CD8-positive, alpha-beta memory T cell (primary cell): ENCODE results near the gene AGBL4. TPM values are rescaled to one million over a fixed set of nuclear protein-coding genes. Genes with fewer than 3 reads are reported as not detected.

Source experiments
- CTCF ChIA-PET: fragments of 350-600 bp; sonication (Branson Sonifier 250); formaldehyde crosslinking; loops from one replicate; lab custom pipeline; 2021; ENCODE audit warnings: antibody characterized with exemption; lab: Charles Lee
- POLR2A ChIA-PET: fragments of 350-600 bp; sonication (Branson Sonifier 250); formaldehyde crosslinking; loops from one replicate; lab custom pipeline; 2021; ENCODE audit warnings: antibody characterized with exemption; lab: Charles Lee
- DNase-seq, 5 donors: peaks; one replicate each; pipeline versions ENCODE4 v3.0.0 to v3.0.0-alpha.2; 2020 to 2022; ENCODE audit warnings: mixed read lengths in 1 of 5
- H3K27ac ChIP-seq: one replicate; pipeline ENCODE4 v1.7.0; 2013; ENCODE audit warnings: low read depth, mild to moderate bottlenecking, low read length, moderate library complexity
- H3K27me3 ChIP-seq: 2 replicates; pipeline ENCODE4 v1.7.0; 2013; ENCODE audit warnings: low read length, mild to moderate bottlenecking; ENCODE audit not compliant: insufficient read depth, poor library complexity, severe bottlenecking
- H3K36me3 ChIP-seq: 2 replicates; pipeline ENCODE4 v1.7.0; 2013; ENCODE audit warnings: mild to moderate bottlenecking, low read length, moderate library complexity; ENCODE audit not compliant: insufficient read depth
- H3K4me1 ChIP-seq: 2 replicates; pipeline ENCODE4 v1.7.0; 2013; ENCODE audit warnings: mild to moderate bottlenecking, low read length, moderate library complexity; ENCODE audit not compliant: insufficient read depth
- H3K4me3 ChIP-seq: 2 replicates; pipeline ENCODE4 v1.7.0; 2013; ENCODE audit warnings: mild to moderate bottlenecking, low read length
- H3K9me3 ChIP-seq: 2 replicates; pipeline ENCODE4 v1.7.0; 2013; ENCODE audit warnings: mild to moderate bottlenecking, low read length
- H3K27ac Mint-ChIP-seq, 8 donors: one replicate each; pipeline ENCODE4 v1.8.0; 2020 to 2021; ENCODE audit warnings: mixed read lengths in 8 of 8, mild to moderate bottlenecking in 6 of 8, inconsistent platforms in 3 of 8, moderate library complexity in 3 of 8
- H3K27me3 Mint-ChIP-seq, 2 donors: one replicate each; pipeline ENCODE4 v1.8.0; 2020 to 2021; ENCODE audit warnings: mixed read lengths in 2 of 2, mild to moderate bottlenecking in 1 of 2, moderate library complexity in 1 of 2
- H3K36me3 Mint-ChIP-seq, 3 donors: one replicate each; pipeline ENCODE4 v1.8.0; 2020 to 2021; ENCODE audit warnings: mixed read lengths in 3 of 3, inconsistent platforms in 1 of 3, mild to moderate bottlenecking in 1 of 3
- H3K4me1 Mint-ChIP-seq, 3 donors: one replicate each; pipeline ENCODE4 v1.8.0; 2020 to 2021; ENCODE audit warnings: mixed read lengths in 3 of 3, inconsistent platforms in 1 of 3, mild to moderate bottlenecking in 1 of 3
- H3K4me3 Mint-ChIP-seq, 7 donors: one replicate each; pipeline ENCODE4 v1.8.0; 2020 to 2021; ENCODE audit warnings: mixed read lengths in 7 of 7, mild to moderate bottlenecking in 6 of 7, moderate library complexity in 4 of 7, inconsistent platforms in 2 of 7
- H3K9me3 Mint-ChIP-seq, 5 donors: one replicate each; pipeline ENCODE4 v1.8.0; 2020 to 2022; ENCODE audit warnings: mixed read lengths in 5 of 5, mild to moderate bottlenecking in 3 of 5, moderate library complexity in 2 of 5, inconsistent platforms in 1 of 5
- polyA plus RNA-seq: library from polyadenylated mRNA; unstranded; fragments of 300-500 nt; fragmentation: Illumina TruSeq; gene quantifications from one replicate; pipeline ENCODE4 v1.2.3, GENCODE V29; 2021
- total RNA-seq, 2 experiments: library from RNA; stranded (reverse); gene quantifications; one replicate each; pipeline ENCODE4 v1.2.3, GENCODE V29; 2021

Gene AGBL4
- total and polyA plus RNA-seq, 3 experiments from 2014 or later: 0.22 TPM; not detected in 2

DNA sequence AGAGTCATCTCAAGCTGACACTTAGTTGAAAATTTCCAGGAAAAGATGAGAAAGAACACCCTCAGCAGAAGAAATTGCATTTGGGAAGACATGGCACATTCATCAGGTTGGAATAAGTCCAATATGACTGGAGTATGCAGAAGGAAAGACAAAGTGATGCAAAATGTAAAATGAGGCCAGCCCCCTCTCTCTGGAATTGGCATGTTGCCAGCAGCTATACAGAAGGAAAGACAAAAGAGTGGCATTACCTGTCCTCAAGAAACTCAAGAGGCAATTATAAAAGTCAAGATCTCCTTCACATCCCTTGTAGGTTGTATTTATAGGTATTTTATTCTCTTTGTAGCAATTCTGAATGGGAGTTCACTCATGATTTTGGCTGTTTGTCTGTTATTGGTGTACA lies 426.3 kb downstream of the AGBL4 start:
- no peaks in the 10 kb centered on the region for H3K36me3 Mint-ChIP-seq
- H3K27me3 Mint-ChIP-seq: peaks cover 0 to 2% of the 10 kb centered on the region in 2 donors
- H3K4me3 ChIP-seq: no peak overlapping the region
- ChIA-PET CTCF (no interaction called here), POLR2A (no interaction called here)
- peaks cover 5 to 13% (median 10%) of the 10 kb centered on the region in 5 donors for H3K9me3 Mint-ChIP-seq
- H3K27me3 ChIP-seq: no peaks in the 10 kb centered on the region
- H3K27ac ChIP-seq: no peak overlapping the region
- H3K9me3 ChIP-seq: no peaks in the 10 kb centered on the region
- no peak for DNase-seq
- H3K36me3 ChIP-seq: no peaks in the 10 kb centered on the region
- no peak overlapping the region for H3K27ac Mint-ChIP-seq
- no peak overlapping the region for H3K4me3 Mint-ChIP-seq
- H3K4me1 ChIP-seq: no peaks in the 10 kb centered on the region
- H3K4me1 Mint-ChIP-seq: no peaks in the 10 kb centered on the region

DNA sequence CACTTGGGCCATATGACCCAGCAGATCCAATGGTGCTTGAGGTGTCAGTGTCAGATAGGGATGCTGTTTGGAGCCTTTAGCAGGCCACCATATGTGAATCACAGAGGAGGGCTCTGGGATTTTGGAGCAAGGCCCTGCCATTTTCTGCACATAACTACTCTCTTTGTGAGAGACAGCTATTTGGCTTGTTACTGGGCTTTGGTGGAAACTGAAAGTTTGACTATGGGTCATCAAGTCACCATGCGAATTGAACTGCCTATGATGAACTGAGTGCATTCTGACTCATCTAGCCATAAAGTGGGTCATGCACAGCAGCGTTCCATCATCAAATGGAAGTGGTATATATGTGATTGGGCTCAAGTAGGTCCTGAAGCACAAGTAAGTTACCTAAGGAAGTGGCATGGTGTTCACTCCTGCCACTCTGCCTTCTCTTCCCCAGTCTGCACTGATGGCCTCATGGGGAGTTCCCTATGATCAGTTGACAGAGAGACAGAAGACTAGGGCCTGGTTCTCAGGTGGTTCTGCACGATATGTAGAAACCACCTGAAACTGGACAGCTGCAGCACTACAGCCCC lies 447.3 kb downstream of the AGBL4 start:
- Histone ChIP-seq H3K27ac (no peak overlapping the region), H3K36me3 (no peaks in the 10 kb centered on the region), H3K4me1 (no peaks in the 10 kb centered on the region), H3K9me3 (no peaks in the 10 kb centered on the region), H3K4me3 (no peak overlapping the region), H3K27me3 (no peaks in the 10 kb centered on the region)
- POLR2A ChIA-PET: no interaction called here
- Mint-ChIP-seq H3K36me3 (no peaks in the 10 kb centered on the region), H3K27ac (no peak overlapping the region), H3K9me3 (peaks cover 5 to 25% (median 12%) of the 10 kb centered on the region in 5 donors), H3K27me3 (no peaks in the 10 kb centered on the region), H3K4me1 (no peaks in the 10 kb centered on the region), H3K4me3 (no peak overlapping the region)
- CTCF ChIA-PET: no interaction called here
- DNase-seq: no peak

DNA sequence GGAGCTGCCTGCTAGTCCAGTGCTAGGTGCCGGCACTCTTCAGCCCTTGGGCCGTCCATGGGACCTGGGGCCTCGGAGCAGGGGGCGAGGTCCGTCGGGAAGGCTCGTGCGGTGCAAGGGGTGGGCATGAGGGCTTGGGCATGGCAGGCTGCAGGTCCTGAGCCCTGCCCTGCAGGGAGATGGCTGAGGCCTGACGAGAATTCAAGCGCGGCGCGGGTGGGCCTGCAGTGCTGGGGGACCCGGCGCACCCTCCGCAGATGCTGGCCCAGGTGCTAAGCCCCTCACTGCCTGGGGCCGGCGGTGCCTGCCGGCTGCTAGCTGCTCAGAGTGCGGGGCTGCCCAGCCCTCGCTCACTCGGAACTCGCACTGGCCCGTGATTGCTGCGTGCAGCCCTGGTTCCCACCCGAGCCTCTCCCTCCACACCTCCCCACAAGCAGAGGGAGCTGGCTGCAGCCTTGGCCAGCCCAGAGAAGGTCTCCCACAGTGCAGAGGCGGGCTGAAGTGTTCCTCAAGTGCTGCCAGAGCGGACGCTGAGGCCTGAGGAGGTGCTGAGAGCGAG lies 467.0 kb downstream of the AGBL4 start:
- Mint-ChIP-seq H3K4me1 (no peaks in the 10 kb centered on the region), H3K9me3 (peaks cover 0 to 18% (median 6%) of the 10 kb centered on the region in 5 donors), H3K27me3 (peaks cover 0 to 2% of the 10 kb centered on the region in 2 donors), H3K4me3 (no peak overlapping the region), H3K36me3 (no peaks in the 10 kb centered on the region), H3K27ac (no peak overlapping the region)
- Histone ChIP-seq H3K4me3 (no peak overlapping the region), H3K4me1 (no peaks in the 10 kb centered on the region), H3K27me3 (no peaks in the 10 kb centered on the region), H3K9me3 (no peaks in the 10 kb centered on the region), H3K36me3 (no peaks in the 10 kb centered on the region), H3K27ac (no peak overlapping the region)
- CTCF ChIA-PET: no interaction called here
- POLR2A ChIA-PET: no interaction called here
- DNase-seq: no peak

DNA sequence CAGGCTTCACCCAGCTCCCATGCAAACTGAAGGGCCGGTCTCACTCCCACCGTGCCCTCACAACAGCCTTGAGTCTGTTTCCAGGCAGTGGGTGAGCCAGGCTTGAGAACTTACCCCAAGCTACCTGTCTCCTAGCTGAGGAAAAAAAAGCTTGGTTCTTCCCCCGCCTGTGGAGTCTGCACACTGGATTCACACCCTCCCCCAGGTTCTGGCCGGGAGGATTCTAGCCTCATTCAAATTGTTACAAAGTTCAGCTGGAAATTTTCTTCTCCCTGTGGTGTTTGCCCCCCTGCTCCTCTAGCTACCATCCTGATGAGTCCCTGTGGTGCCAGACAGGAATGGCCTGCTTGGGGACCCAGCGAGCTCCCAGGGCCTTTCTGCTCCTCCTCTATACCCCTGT lies 471.7 kb downstream of the AGBL4 start:
- POLR2A ChIA-PET: no interaction called here
- no peaks in the 10 kb centered on the region for H3K36me3 ChIP-seq
- CTCF ChIA-PET: no interaction called here
- no peaks in the 10 kb centered on the region for H3K27me3 ChIP-seq
- no peaks in the 10 kb centered on the region for H3K4me1 ChIP-seq
- DNase-seq: no peak
- no peak overlapping the region for H3K27ac ChIP-seq
- Mint-ChIP-seq H3K36me3 (no peaks in the 10 kb centered on the region), H3K27ac (no peak overlapping the region), H3K9me3 (peaks cover 4 to 14% (median 9%) of the 10 kb centered on the region in 5 donors), H3K27me3 (peaks cover 0 to 5% of the 10 kb centered on the region in 2 donors), H3K4me1 (no peaks in the 10 kb centered on the region), H3K4me3 (no peak overlapping the region)
- H3K4me3 ChIP-seq: no peak overlapping the region
- H3K9me3 ChIP-seq: no peaks in the 10 kb centered on the region

DNA sequence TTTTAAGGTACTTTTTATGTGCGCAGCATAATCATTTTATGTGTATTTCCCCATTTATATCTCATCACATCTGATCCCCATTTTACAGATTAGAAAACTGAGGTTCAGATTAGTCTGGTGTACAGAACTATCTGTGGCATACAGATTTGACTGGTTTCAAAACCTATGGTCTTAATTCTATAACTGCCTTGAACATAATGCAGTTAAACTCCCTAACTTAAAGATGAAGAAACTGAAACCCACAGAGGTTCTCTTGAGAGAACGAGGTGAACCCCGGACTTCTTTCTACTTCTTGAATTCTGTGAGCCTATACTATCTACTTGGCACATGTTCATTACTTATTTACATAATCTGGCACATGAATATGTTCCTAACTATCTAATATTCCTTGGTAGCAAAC lies 479.1 kb downstream of the AGBL4 start:
- Mint-ChIP-seq H3K9me3 (peaks cover 2 to 14% (median 8%) of the 10 kb centered on the region in 5 donors), H3K4me1 (no peaks in the 10 kb centered on the region), H3K27ac (no peak overlapping the region), H3K36me3 (no peaks in the 10 kb centered on the region), H3K4me3 (no peak overlapping the region), H3K27me3 (peaks cover 0 to under 1% of the 10 kb centered on the region in 2 donors)
- CTCF ChIA-PET: no interaction called here
- POLR2A ChIA-PET: no interaction called here
- H3K4me1 ChIP-seq: no peaks in the 10 kb centered on the region
- no peak for DNase-seq
- no peak overlapping the region for H3K27ac ChIP-seq
- H3K4me3 ChIP-seq: no peak overlapping the region
- no peaks in the 10 kb centered on the region for H3K9me3 ChIP-seq
- H3K27me3 ChIP-seq: no peaks in the 10 kb centered on the region
- H3K36me3 ChIP-seq: no peaks in the 10 kb centered on the region

DNA sequence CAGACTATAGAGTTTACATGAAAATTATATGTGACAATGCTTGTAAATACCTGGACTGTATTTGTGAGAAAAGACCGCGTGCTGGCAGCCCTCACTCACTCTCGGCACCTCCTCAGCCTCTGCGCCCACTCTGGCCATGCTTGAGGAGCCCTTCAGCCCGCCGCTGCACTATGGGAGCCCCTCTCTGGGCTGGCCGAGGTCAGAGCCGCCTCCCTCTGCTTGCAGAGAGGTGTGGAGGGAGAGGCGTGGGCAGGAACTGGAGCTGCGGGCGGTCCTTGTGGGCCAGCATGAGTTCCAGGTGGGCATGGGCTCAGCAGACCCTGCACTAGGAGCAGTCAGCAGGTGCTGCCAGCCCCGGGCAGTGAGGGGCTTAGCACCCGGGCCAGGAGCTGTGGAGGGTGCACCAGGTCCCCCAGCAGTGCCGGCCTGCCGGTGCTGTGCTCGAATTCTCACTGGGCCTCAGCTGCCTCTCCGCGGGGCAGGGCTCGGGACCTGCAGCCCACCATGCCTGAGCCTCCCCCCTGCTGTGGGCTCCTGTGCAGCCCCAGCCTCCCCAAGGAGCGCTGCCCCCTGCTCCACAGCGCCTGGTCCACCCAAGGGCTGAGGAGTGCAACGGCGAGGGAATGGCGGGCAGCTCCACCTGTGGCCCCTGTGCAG lies 482.5 kb downstream of the AGBL4 start:
- Mint-ChIP-seq H3K4me3 (no peak overlapping the region), H3K36me3 (no peaks in the 10 kb centered on the region), H3K27me3 (no peaks in the 10 kb centered on the region), H3K4me1 (no peaks in the 10 kb centered on the region), H3K27ac (no peak overlapping the region), H3K9me3 (peaks cover 3 to 8% (median 4%) of the 10 kb centered on the region in 5 donors)
- peak in 1 of 5 donors; percentile 46 for DNase-seq
- POLR2A ChIA-PET: no interaction called here
- Histone ChIP-seq H3K36me3 (no peaks in the 10 kb centered on the region), H3K27ac (no peak overlapping the region), H3K27me3 (no peaks in the 10 kb centered on the region), H3K4me3 (no peak overlapping the region), H3K9me3 (no peaks in the 10 kb centered on the region), H3K4me1 (no peaks in the 10 kb centered on the region)
- CTCF ChIA-PET: no interaction called here

DNA sequence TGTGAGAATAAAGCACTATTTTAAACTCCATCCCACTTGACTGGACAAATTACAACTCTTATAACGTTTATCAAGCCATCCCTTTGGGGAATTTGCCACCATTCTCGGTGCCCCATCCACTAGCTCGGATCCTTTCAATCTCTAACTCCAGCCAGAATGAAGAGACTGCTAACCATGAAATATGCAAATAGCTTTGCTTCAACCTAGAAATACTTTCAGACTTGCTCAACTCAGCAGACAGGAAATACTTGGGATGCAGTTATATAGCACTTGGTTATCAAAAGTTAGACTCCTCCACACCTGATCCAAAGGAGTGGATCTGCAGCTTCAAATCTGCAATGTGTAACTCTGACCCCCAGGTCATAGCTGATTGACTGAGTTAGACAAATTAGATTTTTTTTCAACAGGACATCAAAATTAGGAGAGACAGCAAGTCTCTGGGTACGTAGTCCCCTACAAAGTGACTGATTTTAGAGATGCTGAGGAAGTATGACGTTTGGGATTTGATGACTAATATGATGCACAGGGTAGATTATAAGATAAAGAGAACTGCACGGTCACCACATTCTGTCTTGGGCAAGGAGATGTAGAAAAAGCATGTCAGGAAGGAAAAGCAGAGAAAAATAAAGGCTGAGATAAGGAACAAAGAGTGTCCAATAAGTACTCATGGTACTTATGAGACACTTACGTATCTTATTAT lies 496.0 kb downstream of the AGBL4 start:
- H3K4me3 ChIP-seq: no peak overlapping the region
- H3K9me3 ChIP-seq: no peaks in the 10 kb centered on the region
- Mint-ChIP-seq H3K9me3 (no peaks in the 10 kb centered on the region), H3K36me3 (no peaks in the 10 kb centered on the region), H3K27ac (no peak overlapping the region), H3K4me1 (no peaks in the 10 kb centered on the region), H3K27me3 (peaks cover 0 to 2% of the 10 kb centered on the region in 2 donors), H3K4me3 (no peak overlapping the region)
- DNase-seq: no peak
- H3K27me3 ChIP-seq: no peaks in the 10 kb centered on the region
- CTCF ChIA-PET: no interaction called here
- H3K36me3 ChIP-seq: no peaks in the 10 kb centered on the region
- no peak overlapping the region for H3K27ac ChIP-seq
- POLR2A ChIA-PET: no interaction called here
- H3K4me1 ChIP-seq: no peaks in the 10 kb centered on the region

DNA sequence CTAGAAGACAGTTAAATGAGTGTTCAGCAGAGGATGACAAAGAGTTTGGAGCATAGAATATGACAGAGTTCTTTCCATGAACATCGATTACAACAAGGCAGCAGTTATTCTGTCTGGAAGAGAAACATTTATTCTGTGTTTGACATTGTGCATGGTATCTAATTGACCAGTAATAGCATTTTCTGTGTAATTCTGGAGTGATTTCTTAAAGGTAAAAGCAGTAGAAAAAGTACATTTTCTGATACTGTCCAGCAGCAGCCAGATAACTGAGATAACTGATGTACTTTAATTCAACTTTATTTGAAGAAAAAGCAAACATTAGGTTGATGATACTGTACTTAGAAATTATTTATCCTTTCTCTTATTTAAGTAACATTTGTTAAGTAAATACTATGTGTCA lies 497.1 kb downstream of the AGBL4 start:
- POLR2A ChIA-PET: no interaction called here
- no peak overlapping the region for H3K27ac ChIP-seq
- no peak overlapping the region for H3K4me3 ChIP-seq
- no peaks in the 10 kb centered on the region for H3K36me3 Mint-ChIP-seq
- CTCF ChIA-PET: no interaction called here
- no peak overlapping the region for H3K4me3 Mint-ChIP-seq
- H3K9me3 ChIP-seq: no peaks in the 10 kb centered on the region
- H3K9me3 Mint-ChIP-seq: no peaks in the 10 kb centered on the region
- H3K27ac Mint-ChIP-seq: no peak overlapping the region
- DNase-seq: no peak
- no peaks in the 10 kb centered on the region for H3K27me3 ChIP-seq
- peaks cover 0 to 2% of the 10 kb centered on the region in 2 donors for H3K27me3 Mint-ChIP-seq
- no peaks in the 10 kb centered on the region for H3K4me1 ChIP-seq
- H3K36me3 ChIP-seq: no peaks in the 10 kb centered on the region
- H3K4me1 Mint-ChIP-seq: no peaks in the 10 kb centered on the region
